ENCODE data around the gene PTTG1IP.

The PTTG1IP gene

GRCh38 chr21:44908908-44909307 lies 35.4 kb upstream of the PTTG1IP start:
- no peak for DNase-seq

- DNase-seq = no peak
These were observed 34.7 kb upstream of the PTTG1IP start for GRCh38 chr21:44907966-44908895.

- DNase-seq = no peak
These were observed 33.9 kb upstream of the PTTG1IP start for GRCh38 chr21:44907225-44907965.

- DNase-seq = no peak
These were observed 32.2 kb upstream of the PTTG1IP start for GRCh38 chr21:44905728-44906090.

- DNase-seq = no peak
These were observed 31.7 kb upstream of the PTTG1IP start for GRCh38 chr21:44905016-44905727.

- no peak for DNase-seq
These were observed 30.8 kb upstream of the PTTG1IP start for GRCh38 chr21:44904141-44904923.

GRCh38 chr21:44903689-44904088 lies 30.2 kb upstream of the PTTG1IP start:
- no peak for DNase-seq

- DNase-seq = no peak
These were observed 29.7 kb upstream of the PTTG1IP start for GRCh38 chr21:44903050-44903685.

- no peak for DNase-seq
These were observed 29.0 kb upstream of the PTTG1IP start for GRCh38 chr21:44902268-44903049.

GRCh38 chr21:44901391-44902074 lies 28.0 kb upstream of the PTTG1IP start:
- DNase-seq = no peak

GRCh38 chr21:44900559-44901251 lies 27.2 kb upstream of the PTTG1IP start:
- no peak for DNase-seq

GRCh38 chr21:44899768-44900558 lies 26.5 kb upstream of the PTTG1IP start:
- DNase-seq = no peak

- DNase-seq = no peak
These were observed 25.6 kb upstream of the PTTG1IP start for GRCh38 chr21:44898851-44899767.

- DNase-seq = no peak
These were observed 24.6 kb upstream of the PTTG1IP start for GRCh38 chr21:44898011-44898488.

GRCh38 chr21:44897326-44898010 lies 24.0 kb upstream of the PTTG1IP start:
- no peak for DNase-seq

- no peak for DNase-seq
These were observed 23.2 kb upstream of the PTTG1IP start for GRCh38 chr21:44896561-44897286.

GRCh38 chr21:44895859-44896258 lies 22.4 kb upstream of the PTTG1IP start:
- no peak for DNase-seq

All from activated effector memory CD4-positive, alpha-beta T cell treated with Interleukin-2 at 50 U/mL for 16 hours (primary cell).